Measurements from ENCODE around the gene BRPF3.
"Not testable (repeated sequence)": the region's sequence is repeated elsewhere in the genome, so short reads cannot be mapped to it uniquely, and the experiment has no call there.

The BRPF3 gene

GRCh38 chr6:36200998-36201596 lies 4.6 kb downstream of the BRPF3 start:
- DNase-seq: no peak

GRCh38 chr6:36201612-36202011 lies 5.1 kb downstream of the BRPF3 start:
- DNase-seq: no peak

GRCh38 chr6:36202101-36202500 lies 5.6 kb downstream of the BRPF3 start:
- DNase-seq: no peak

- DNase-seq: no peak
Measured at GRCh38 chr6:36204068-36204753, 7.7 kb downstream of the BRPF3 start.

- no peak for DNase-seq
Measured at GRCh38 chr6:36207155-36207554, 10.6 kb downstream of the BRPF3 start.

- DNase-seq: no peak
Measured at GRCh38 chr6:36209606-36210005, 13.1 kb downstream of the BRPF3 start.

- no peak for DNase-seq
Measured at GRCh38 chr6:36210182-36210581, 13.6 kb downstream of the BRPF3 start.

- DNase-seq: no peak
Measured at GRCh38 chr6:36210886-36211595, 14.5 kb downstream of the BRPF3 start.

GRCh38 chr6:36216559-36216958 lies 20.0 kb downstream of the BRPF3 start:
- no peak for DNase-seq

- DNase-seq: no peak
Measured at GRCh38 chr6:36217188-36217587, 20.6 kb downstream of the BRPF3 start.

- no peak for DNase-seq
Measured at GRCh38 chr6:36217946-36218345, 21.4 kb downstream of the BRPF3 start.

- not testable (repeated sequence) for DNase-seq
Measured at GRCh38 chr6:36218516-36218915, 22.0 kb downstream of the BRPF3 start.

GRCh38 chr6:36219081-36219480 lies 22.5 kb downstream of the BRPF3 start:
- DNase-seq: no peak

GRCh38 chr6:36220226-36220625 lies 23.7 kb downstream of the BRPF3 start:
- no peak for DNase-seq

GRCh38 chr6:36221674-36222073 lies 25.1 kb downstream of the BRPF3 start:
- DNase-seq: no peak

- no peak for DNase-seq
Measured at GRCh38 chr6:36222924-36223323, 26.4 kb downstream of the BRPF3 start.

GRCh38 chr6:36223706-36224105 lies 27.2 kb downstream of the BRPF3 start:
- DNase-seq: no peak

- DNase-seq: no peak
Measured at GRCh38 chr6:36224918-36225461, 28.4 kb downstream of the BRPF3 start.

GRCh38 chr6:36226438-36227047 lies 30.0 kb downstream of the BRPF3 start:
- no peak for DNase-seq

- DNase-seq: no peak
Measured at GRCh38 chr6:36227379-36228228, 31.1 kb downstream of the BRPF3 start.

GRCh38 chr6:36229223-36229622 lies 32.7 kb downstream of the BRPF3 start:
- DNase-seq: no peak

GRCh38 chr6:36230371-36230770 lies 33.8 kb downstream of the BRPF3 start:
- no peak for DNase-seq

GRCh38 chr6:36232172-36232571 lies 35.6 kb downstream of the BRPF3 start:
- DNase-seq: no peak

All from GOT3 (cell line).